Neural progenitor cell (in vitro differentiated cells): Measurements from ENCODE around the gene LRRC51.

Source experiments
- EZH2 ChIP-seq: fragments of 200-600 bp; sonication (generic); IDR thresholded peaks from 2 replicates; pipeline ENCODE4 v1.6.1; 2017; ENCODE audit warnings: antibody characterized with exemption, mild to moderate bottlenecking, moderate library complexity
- TF ChIP-seq, protein P1 (sequence below): fragments of 200-600 bp; sonication (generic); IDR thresholded peaks from 2 replicates; pipeline ENCODE4 v1.5.1; 2017; ENCODE audit warnings: antibody characterized with exemption, mild to moderate bottlenecking

DNA sequence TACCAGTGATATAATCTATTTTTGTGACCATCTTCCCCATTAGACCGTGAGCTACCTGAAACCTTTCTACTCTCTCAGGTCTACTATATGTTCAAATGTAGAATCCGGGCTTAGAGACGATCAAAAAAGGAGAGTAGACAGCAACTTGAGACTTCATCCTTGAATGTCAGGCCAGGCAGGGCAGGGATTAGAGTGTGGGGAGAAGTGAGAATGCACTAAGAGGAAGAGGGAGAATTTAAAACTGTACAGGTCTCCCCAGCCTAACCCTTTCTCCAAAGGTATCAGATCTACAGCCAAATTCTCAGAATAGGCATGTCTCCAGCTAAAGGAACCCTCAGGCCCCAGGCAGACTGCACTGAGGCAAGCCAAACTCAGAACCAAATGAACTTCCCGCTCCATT lies 21.5 kb downstream of the LRRC51 start:
- TF ChIP-seq, protein P1, sequence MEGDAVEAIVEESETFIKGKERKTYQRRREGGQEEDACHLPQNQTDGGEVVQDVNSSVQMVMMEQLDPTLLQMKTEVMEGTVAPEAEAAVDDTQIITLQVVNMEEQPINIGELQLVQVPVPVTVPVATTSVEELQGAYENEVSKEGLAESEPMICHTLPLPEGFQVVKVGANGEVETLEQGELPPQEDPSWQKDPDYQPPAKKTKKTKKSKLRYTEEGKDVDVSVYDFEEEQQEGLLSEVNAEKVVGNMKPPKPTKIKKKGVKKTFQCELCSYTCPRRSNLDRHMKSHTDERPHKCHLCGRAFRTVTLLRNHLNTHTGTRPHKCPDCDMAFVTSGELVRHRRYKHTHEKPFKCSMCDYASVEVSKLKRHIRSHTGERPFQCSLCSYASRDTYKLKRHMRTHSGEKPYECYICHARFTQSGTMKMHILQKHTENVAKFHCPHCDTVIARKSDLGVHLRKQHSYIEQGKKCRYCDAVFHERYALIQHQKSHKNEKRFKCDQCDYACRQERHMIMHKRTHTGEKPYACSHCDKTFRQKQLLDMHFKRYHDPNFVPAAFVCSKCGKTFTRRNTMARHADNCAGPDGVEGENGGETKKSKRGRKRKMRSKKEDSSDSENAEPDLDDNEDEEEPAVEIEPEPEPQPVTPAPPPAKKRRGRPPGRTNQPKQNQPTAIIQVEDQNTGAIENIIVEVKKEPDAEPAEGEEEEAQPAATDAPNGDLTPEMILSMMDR: no peak
- TF ChIP-seq EZH2: no peak
